ENCODE measurements around the gene CEP44. TPM values are rescaled to one million over a fixed set of nuclear protein-coding genes. Genes with fewer than 3 reads are reported as not detected.

CEP44 gene
- total RNA-seq, 2 experiments from 2014 or later, result 19.1 to 21.2 TPM

DNA sequence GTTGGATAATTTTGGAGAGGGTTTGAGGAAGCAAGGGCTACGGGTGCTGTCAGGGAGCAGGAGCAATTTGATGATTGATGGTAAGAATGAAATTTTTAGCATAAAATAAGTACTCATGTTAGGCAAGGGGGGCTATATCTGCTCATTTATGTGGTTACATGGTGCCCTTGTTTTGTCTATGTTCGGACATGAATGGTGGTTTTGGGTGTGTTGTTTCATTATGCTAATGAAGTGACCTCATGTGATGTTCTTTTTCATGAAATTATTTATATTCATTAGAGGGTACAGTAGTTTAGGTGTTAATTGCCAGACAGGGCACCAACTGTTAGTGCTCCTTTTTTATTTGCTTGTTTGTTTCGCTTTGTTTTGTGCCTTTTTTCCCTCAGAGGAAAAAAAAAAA, 29.3 kb downstream of the CEP44 start:
- ChIA-PET POLR2A (no interaction called here), CTCF (no interaction called here)
- peaks cover 12% of the 10 kb centered on the region for H3K4me1 Mint-ChIP-seq (ENCODE audit: low read depth)
- H3K36me3 Mint-ChIP-seq (ENCODE audit: low read depth), result peaks cover 10% of the 10 kb centered on the region
- no peak overlapping the region for H3K27ac Mint-ChIP-seq
- ATAC-seq (no peak), DNase-seq (no peak)
- H3K4me3 Mint-ChIP-seq, result no peak overlapping the region
- no peaks in the 10 kb centered on the region for H3K9me3 Mint-ChIP-seq (ENCODE audit: insufficient read depth)
- H3K27me3 Mint-ChIP-seq (ENCODE audit: low read depth), result no peaks in the 10 kb centered on the region

DNA sequence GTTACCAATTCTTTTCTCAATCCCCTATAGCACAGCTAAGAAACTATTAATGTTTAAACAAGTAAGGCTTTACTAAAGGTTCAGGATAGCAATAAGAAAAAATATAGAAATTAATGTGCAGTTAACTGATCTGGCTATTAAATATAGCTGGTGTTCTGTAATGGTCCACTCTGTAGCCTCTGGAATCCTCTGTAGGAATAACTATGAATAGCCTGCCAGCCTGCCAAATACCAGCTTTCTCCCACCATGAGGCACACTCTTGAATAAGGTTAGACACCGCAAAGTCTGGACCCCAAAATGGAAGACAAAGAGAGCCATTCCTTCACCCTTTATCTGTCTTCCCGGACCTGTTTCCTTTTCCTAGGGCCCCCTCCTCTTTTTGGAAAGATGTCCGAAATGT, 30.6 kb downstream of the CEP44 start:
- Mint-ChIP-seq H3K4me1 (ENCODE audit: low read depth) (peaks cover 12% of the 10 kb centered on the region), H3K27ac (no peak overlapping the region), H3K27me3 (ENCODE audit: low read depth) (no peaks in the 10 kb centered on the region), H3K4me3 (no peak overlapping the region), H3K9me3 (ENCODE audit: insufficient read depth) (no peaks in the 10 kb centered on the region), H3K36me3 (ENCODE audit: low read depth) (peaks cover 10% of the 10 kb centered on the region)
- ChIA-PET CTCF (no interaction called here), POLR2A (no interaction called here)
- ATAC-seq (no peak), DNase-seq (no peak)

DNA sequence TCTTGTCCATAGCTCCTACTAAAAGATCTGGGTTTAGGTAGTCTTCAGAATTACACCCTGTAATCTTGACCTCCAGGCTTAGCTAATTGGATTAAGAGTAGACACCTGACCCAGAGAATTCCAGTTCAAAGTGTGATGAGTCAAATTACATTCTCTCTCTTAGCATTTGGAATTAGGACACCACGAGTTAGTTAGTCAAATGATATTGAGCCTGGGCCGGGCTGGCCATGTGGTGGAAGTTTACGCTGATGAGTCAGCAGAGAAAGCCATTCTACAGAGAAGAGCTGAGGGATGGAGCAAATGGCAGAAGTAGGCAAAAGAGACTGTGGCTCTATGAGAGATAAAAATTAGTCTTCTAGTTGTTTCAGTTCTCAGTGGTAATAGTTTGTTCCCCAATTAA, 31.1 kb downstream of the CEP44 start:
- Mint-ChIP-seq H3K27me3 (ENCODE audit: low read depth) (no peaks in the 10 kb centered on the region), H3K9me3 (ENCODE audit: insufficient read depth) (no peaks in the 10 kb centered on the region), H3K27ac (no peak overlapping the region), H3K4me3 (no peak overlapping the region), H3K4me1 (ENCODE audit: low read depth) (peaks cover 12% of the 10 kb centered on the region), H3K36me3 (ENCODE audit: low read depth) (peaks cover 10% of the 10 kb centered on the region)
- ChIA-PET CTCF (no interaction called here), POLR2A (no interaction called here)
- ATAC-seq (no peak), DNase-seq (no peak)

DNA sequence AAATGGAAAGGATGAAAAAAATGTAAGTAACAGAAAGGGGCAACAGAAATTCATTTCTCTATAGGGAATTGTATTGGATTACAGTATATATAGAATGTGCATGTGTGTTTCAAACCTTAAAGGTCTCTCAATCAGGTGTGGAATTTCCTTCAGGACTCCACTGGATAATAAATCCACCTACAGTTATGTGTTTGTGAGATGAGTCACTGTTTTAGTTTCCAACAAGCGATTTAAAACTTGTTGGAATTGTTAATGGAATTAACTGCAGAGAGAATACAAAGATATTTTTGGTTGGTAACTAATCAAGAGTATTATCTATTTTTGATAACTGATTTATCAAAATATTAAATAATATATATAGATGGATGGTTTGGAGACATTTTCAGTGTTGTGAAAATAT, 32.8 kb downstream of the CEP44 start:
- ATAC-seq, result no peak
- Mint-ChIP-seq H3K9me3 (ENCODE audit: insufficient read depth) (no peaks in the 10 kb centered on the region), H3K27ac (no peak overlapping the region), H3K27me3 (ENCODE audit: low read depth) (no peaks in the 10 kb centered on the region), H3K36me3 (ENCODE audit: low read depth) (peaks cover 10% of the 10 kb centered on the region), H3K4me1 (ENCODE audit: low read depth) (peaks cover 12% of the 10 kb centered on the region), H3K4me3 (no peak overlapping the region)
- no peak for DNase-seq
- ChIA-PET CTCF (no interaction called here), POLR2A (no interaction called here)

DNA sequence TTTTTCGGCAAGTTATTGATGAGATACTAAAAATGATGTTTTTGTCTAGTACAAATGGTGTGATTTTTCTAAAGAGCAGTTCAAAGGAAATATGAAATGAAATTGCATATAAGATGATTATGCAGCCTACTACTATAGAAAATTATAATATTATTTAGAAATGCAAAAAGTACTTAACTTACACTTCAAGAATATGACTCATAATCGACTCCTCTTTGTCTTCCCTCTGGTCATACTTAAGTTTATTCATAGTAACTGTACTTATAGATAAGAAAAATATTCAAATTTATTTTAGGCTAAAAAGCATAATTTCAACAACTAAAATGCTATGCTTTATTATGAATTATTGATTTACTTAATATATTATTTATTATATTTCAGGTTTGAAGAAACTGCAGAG, 33.2 kb downstream of the CEP44 start:
- DNase-seq, result no peak
- CTCF ChIA-PET, result no interaction called here
- POLR2A ChIA-PET, result no interaction called here
- Mint-ChIP-seq H3K4me3 (no peak overlapping the region), H3K4me1 (ENCODE audit: low read depth) (peaks cover 12% of the 10 kb centered on the region), H3K36me3 (ENCODE audit: low read depth) (peaks cover 8% of the 10 kb centered on the region), H3K27me3 (ENCODE audit: low read depth) (no peaks in the 10 kb centered on the region), H3K27ac (no peak overlapping the region), H3K9me3 (ENCODE audit: insufficient read depth) (no peaks in the 10 kb centered on the region)
- ATAC-seq, result no peak

DNA sequence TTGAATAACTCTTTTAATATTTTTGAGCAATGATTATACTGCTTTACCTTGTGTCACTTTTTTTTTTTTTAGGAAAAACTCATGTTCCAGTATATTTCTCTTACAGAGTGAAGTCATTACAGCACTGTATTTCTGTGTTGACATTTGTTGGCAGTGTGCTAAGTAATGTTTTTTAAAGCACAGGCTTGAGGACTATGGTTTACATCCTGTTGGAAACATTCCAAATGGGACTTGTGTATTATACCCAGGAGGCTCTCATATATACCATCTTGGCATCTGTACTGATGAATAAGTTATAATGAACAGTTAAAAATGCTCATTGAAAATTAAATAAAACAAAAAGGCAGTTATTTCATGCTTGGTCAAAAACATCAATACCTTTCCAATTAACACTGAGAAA, 33.8 kb downstream of the CEP44 start:
- H3K4me1 Mint-ChIP-seq (ENCODE audit: low read depth), result peaks cover 11% of the 10 kb centered on the region
- no peak overlapping the region for H3K4me3 Mint-ChIP-seq
- H3K36me3 Mint-ChIP-seq (ENCODE audit: low read depth), result peaks cover 6% of the 10 kb centered on the region
- no peaks in the 10 kb centered on the region for H3K9me3 Mint-ChIP-seq (ENCODE audit: insufficient read depth)
- no peaks in the 10 kb centered on the region for H3K27me3 Mint-ChIP-seq (ENCODE audit: low read depth)
- DNase-seq, result no peak
- POLR2A ChIA-PET, result no interaction called here
- CTCF ChIA-PET, result interaction anchor here (1.8 kb wide), 1 partner anchor 33 kb away, joined by 9 read pairs; the partner anchor contains the start of gene CEP44
- ATAC-seq, result no peak
- no peak overlapping the region for H3K27ac Mint-ChIP-seq

DNA sequence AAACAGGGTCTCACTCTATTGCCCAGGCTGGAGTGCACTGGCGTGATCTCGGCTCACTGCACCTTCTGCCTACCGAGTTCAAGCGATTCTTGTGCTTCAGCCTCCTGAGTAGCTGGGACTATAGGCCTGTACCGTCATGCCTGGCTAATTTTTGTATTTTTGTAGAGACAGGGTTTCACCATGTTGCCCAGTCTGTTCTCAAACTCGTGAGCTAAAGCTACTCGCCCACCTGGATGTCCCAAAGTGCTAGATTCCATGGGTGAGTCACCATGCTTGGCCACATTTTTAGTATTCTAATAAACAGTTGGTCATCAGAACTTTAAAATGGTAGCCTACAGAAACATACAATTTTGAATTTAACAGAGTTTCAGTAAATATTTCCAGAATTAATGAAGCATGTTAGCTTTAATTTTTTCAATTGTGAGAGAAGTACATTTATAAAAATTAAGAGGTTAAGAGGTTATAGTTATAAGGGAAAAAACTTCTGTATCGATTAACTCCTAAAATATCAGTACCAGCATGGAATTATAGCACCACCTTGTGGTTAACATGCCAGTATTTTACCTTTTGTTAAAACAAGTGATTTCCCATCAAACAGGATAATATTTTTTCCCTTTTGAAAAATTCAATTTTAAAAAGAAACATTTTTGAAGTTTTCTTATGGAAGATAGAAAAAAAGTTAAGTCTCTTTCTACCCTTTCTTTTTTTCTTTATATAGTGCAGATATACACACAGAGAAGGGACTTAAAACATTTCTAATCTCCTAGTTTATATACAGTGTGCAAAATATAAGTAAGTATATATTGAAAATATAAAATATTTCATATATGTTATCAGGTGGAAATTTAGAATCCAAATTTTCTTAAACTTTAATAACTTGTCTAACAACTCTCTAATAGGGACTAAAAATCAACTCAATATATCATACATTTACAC, 35.4 kb downstream of the CEP44 start:
- ATAC-seq, result no peak
- CTCF ChIA-PET, result interaction anchor here (0.6 to 2.5 kb wide), 8 partner anchors 9 to 100 kb away, joined by 3 to 20 read pairs (median 3); partner anchors contain the start of gene CEP44
- no peak for DNase-seq
- Mint-ChIP-seq H3K36me3 (ENCODE audit: low read depth) (no peaks in the 10 kb centered on the region), H3K27me3 (ENCODE audit: low read depth) (no peaks in the 10 kb centered on the region), H3K27ac (no peak overlapping the region), H3K4me1 (ENCODE audit: low read depth) (no peaks in the 10 kb centered on the region), H3K9me3 (ENCODE audit: insufficient read depth) (no peaks in the 10 kb centered on the region), H3K4me3 (no peak overlapping the region)
- POLR2A ChIA-PET, result no interaction called here

DNA sequence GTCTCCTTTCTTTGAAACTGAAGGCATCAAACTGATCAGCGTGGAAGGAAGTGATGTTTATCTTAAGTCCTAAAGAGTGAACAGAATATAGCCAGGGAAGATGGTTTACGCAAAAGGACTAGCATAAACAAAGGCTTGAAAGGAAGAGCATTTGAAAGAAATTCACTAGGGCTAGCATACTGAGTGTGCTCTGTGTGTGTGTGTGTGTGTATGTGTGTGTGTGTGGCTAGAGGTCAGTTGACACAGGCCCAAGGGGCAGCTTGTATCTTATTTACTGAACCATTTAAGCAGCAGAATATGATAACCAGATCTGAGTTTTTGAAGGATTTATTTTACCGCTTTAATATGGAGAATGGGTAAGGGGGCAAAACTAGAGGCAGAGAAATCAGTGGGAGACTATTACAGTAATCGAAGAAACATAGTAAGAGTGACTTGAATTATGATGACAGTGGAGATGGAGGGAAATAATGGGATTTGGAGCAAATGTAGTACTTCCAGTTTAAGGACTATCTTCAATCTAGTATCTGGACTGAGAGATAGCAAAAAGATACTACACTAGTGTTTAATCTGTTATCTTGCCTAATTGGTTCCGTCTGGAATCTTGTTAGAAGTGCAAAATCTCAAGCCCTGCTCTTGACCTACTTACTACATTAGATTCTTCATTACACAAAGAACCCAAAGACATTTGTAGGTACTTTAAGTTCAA, 36.9 kb downstream of the CEP44 start:
- Mint-ChIP-seq H3K9me3 (ENCODE audit: insufficient read depth) (no peaks in the 10 kb centered on the region), H3K27ac (no peak overlapping the region), H3K36me3 (ENCODE audit: low read depth) (no peaks in the 10 kb centered on the region), H3K4me3 (no peak overlapping the region), H3K4me1 (ENCODE audit: low read depth) (no peaks in the 10 kb centered on the region), H3K27me3 (ENCODE audit: low read depth) (no peaks in the 10 kb centered on the region)
- ChIA-PET CTCF (interaction anchor here (0.6 to 2.5 kb wide), 4 partner anchors 36 to 587 kb away, joined by 3 to 20 read pairs (median 3); no protein-coding TSS in a partner anchor), POLR2A (interaction anchor here (0.6 kb wide), 1 partner anchor 9 kb away, joined by 3 read pairs; no protein-coding TSS in a partner anchor)
- ATAC-seq (no peak), DNase-seq (no peak)

DNA sequence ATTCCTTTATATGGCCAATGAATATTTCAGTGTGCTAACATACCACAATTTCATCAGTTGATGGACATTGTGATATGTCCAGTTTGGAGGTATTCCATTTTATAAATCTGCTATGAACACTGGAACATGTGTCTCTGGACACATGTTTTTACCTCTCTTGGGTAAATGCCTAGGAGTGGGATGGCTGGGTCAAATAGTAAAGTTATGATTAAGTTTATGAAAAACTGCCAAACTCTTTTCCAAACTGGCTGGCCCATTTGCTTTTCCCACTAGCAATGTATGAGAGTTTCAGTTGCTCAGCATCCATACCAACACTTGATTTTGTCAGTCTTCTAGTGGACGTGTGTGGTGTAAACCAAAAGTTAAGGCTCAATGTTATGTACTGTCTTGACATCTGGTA, 40.5 kb downstream of the CEP44 start:
- no peaks in the 10 kb centered on the region for H3K27me3 Mint-ChIP-seq (ENCODE audit: low read depth)
- no peaks in the 10 kb centered on the region for H3K36me3 Mint-ChIP-seq (ENCODE audit: low read depth)
- H3K9me3 Mint-ChIP-seq (ENCODE audit: insufficient read depth), result no peaks in the 10 kb centered on the region
- H3K4me1 Mint-ChIP-seq (ENCODE audit: low read depth), result no peaks in the 10 kb centered on the region
- POLR2A ChIA-PET, result no interaction called here
- DNase-seq (no peak), ATAC-seq (no peak)
- CTCF ChIA-PET, result no interaction called here
- H3K27ac Mint-ChIP-seq, result no peak overlapping the region
- no peak overlapping the region for H3K4me3 Mint-ChIP-seq

DNA sequence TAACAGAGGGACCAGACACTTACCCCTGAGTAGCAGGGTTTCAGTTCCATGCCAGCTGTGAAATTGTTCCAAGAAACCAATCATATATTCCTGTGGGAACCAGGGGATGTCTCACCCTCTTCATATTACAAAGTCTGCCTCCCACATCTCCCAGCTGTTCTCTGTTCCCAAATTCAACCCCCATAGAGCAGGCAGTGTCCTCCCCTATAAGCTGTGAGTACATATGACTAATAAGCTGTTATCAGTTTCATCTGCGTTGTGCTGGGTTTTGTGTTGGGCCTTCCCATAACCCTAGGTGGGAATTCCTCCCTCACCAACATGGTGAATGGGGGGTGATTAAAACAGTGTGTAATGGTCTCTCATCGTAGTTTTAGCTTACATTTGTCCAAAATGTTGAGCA, 41.0 kb downstream of the CEP44 start:
- no peaks in the 10 kb centered on the region for H3K9me3 Mint-ChIP-seq (ENCODE audit: insufficient read depth)
- CTCF ChIA-PET, result no interaction called here
- ATAC-seq, result no peak
- no peak for DNase-seq
- POLR2A ChIA-PET, result no interaction called here
- no peaks in the 10 kb centered on the region for H3K27me3 Mint-ChIP-seq (ENCODE audit: low read depth)
- H3K4me1 Mint-ChIP-seq (ENCODE audit: low read depth), result no peaks in the 10 kb centered on the region
- no peaks in the 10 kb centered on the region for H3K36me3 Mint-ChIP-seq (ENCODE audit: low read depth)
- no peak overlapping the region for H3K27ac Mint-ChIP-seq
- H3K4me3 Mint-ChIP-seq, result no peak overlapping the region

DNA sequence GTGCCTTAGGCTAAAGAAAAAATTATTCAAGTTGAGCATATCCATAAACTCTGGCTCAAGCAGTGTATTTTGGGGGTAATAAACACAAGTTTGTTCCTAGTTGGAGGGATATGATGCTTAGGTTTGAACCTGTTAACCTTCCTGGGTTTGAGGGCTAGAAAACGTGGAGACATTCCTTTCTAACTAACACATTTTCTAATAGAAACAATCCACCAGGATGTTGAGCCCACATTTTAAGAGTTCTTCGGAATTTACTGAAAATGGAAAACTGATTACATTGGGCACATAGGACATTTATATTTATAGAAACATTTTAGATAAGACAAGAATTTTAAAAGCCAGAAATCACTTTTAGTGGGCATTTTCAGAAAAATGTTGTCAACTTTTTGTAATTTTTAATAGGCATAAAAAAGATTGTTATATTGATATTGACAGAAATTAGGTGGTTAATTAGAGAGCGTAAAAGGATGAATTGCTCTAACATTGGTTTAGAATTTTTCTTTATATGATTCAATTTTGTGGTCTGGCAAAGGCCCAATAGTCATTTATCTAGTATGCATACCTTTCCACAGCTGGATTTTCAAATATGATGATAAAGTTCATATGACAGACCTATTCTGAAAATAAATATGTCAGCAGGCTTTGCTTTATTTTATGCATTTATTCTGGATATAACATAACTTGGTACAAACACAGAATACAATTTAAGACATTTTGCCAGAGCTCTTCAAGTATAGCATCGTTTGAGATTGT, 49.2 kb downstream of the CEP44 start:
- POLR2A ChIA-PET, result no interaction called here
- H3K36me3 Mint-ChIP-seq (ENCODE audit: low read depth), result no peaks in the 10 kb centered on the region
- no peaks in the 10 kb centered on the region for H3K27me3 Mint-ChIP-seq (ENCODE audit: low read depth)
- ATAC-seq (no peak), DNase-seq (no peak)
- H3K4me3 Mint-ChIP-seq, result no peak overlapping the region
- no peak overlapping the region for H3K27ac Mint-ChIP-seq
- no peaks in the 10 kb centered on the region for H3K9me3 Mint-ChIP-seq (ENCODE audit: insufficient read depth)
- H3K4me1 Mint-ChIP-seq (ENCODE audit: low read depth), result no peaks in the 10 kb centered on the region
- CTCF ChIA-PET, result no interaction called here

DNA sequence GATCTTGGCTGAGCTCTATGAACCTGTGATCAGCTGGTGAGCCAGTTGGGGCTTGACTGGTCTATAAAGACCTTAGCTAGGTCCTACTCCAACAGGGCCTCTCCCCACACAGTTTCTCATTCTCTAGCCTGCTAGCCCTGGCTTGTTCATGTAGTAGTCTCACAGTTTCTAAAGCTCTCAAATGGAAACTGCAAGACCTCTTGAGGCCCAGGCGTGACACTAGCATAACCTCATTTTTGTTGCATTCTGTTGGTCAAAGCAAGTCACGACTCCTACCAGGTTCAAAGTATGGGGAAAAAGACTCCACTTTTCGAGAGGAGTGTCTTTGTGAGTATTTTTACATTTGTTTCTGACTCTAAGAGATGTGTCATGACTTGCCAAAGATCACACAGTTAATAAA, 50.9 kb downstream of the CEP44 start:
- H3K27ac Mint-ChIP-seq, result no peak overlapping the region
- ChIA-PET CTCF (no interaction called here), POLR2A (no interaction called here)
- no peak for DNase-seq
- H3K4me3 Mint-ChIP-seq, result no peak overlapping the region
- no peaks in the 10 kb centered on the region for H3K36me3 Mint-ChIP-seq (ENCODE audit: low read depth)
- no peaks in the 10 kb centered on the region for H3K4me1 Mint-ChIP-seq (ENCODE audit: low read depth)
- H3K9me3 Mint-ChIP-seq (ENCODE audit: insufficient read depth), result no peaks in the 10 kb centered on the region
- ATAC-seq, result no peak
- no peaks in the 10 kb centered on the region for H3K27me3 Mint-ChIP-seq (ENCODE audit: low read depth)

Measured in activated CD8-positive, alpha-beta T cell treated with anti-CD3 and anti-CD28 coated beads, Interleukin-2, amount 10 ng/mL, durations not matched to agents 7 days and 5 days (primary cell).